Lung (tissue), 12 donors: ENCODE results near the gene CATSPER4. TPM values are rescaled to one million over a fixed set of nuclear protein-coding genes. Genes with fewer than 3 reads are reported as not detected.

Experiments
- ATAC-seq: fragments of 200-7000 bp; cut with Tn5 transposase; one replicate; pipeline ENCODE4 v1.9.1; 2020; ENCODE audit warnings: moderate number of reproducible peaks; ENCODE audit not compliant: insufficient read depth, low FRiP score
- DNase-seq, 3 donors: peaks; one replicate each; pipeline ENCODE4 v3.0.0-alpha.2; 2013 to 2017
- H3K27ac ChIP-seq, 2 donors: one replicate each; pipeline ENCODE4 v1.5.1; 2013; ENCODE audit warnings: mild to moderate bottlenecking in 2 of 2, moderate library complexity in 2 of 2, control low read depth in 1 of 2, inconsistent platforms in 1 of 2, low read depth in 1 of 2, low read length in 1 of 2
- H3K27me3 ChIP-seq, 3 donors: one replicate each; pipeline ENCODE4 v1.5.1; 2013; ENCODE audit warnings: low read length in 2 of 3; ENCODE audit not compliant: control insufficient read depth in 3 of 3, insufficient read depth in 3 of 3
- H3K36me3 ChIP-seq, 4 donors: one replicate each; pipeline ENCODE4 v1.5.1; 2013; ENCODE audit warnings: low read length in 4 of 4, mild to moderate bottlenecking in 1 of 4, moderate library complexity in 1 of 4; ENCODE audit not compliant: control insufficient read depth in 4 of 4, insufficient read depth in 4 of 4
- H3K4me1 ChIP-seq, 5 donors: one replicate each; pipeline ENCODE4 v1.5.1; 2013; ENCODE audit warnings: low read length in 5 of 5, mild to moderate bottlenecking in 2 of 5, moderate library complexity in 1 of 5; ENCODE audit not compliant: control insufficient read depth in 5 of 5, insufficient read depth in 5 of 5
- H3K4me3 ChIP-seq: one replicate; pipeline ENCODE4 v1.5.1; 2013; ENCODE audit warnings: mild to moderate bottlenecking, control low read depth, moderate library complexity
- H3K9ac ChIP-seq, 2 donors: one replicate each; pipeline ENCODE4 v1.5.1; 2013; ENCODE audit warnings: low read length in 2 of 2, control low read depth in 1 of 2; ENCODE audit not compliant: insufficient read depth in 1 of 2
- H3K9me3 ChIP-seq, 4 donors: one replicate each; pipeline ENCODE4 v1.5.1; 2013; ENCODE audit warnings: low read length in 3 of 4, mild to moderate bottlenecking in 1 of 4, moderate library complexity in 1 of 4; ENCODE audit not compliant: control insufficient read depth in 4 of 4, insufficient read depth in 3 of 4
- WGBS, 2 donors: extraction: QIAGEN DNeasy Blood & Tissue Kit; methylation state at CpG; one replicate each; pipeline ENCODE4 v1.1.7; 2013; 5-methylcytosine and 5-hydroxymethylcytosine counted together
- polyA plus RNA-seq, 2 donors: library from polyadenylated mRNA; stranded (reverse); fragments of 200-250 nt; gene quantifications; one replicate each; pipeline ENCODE4 v1.2.1, GENCODE V29; 2013
- total RNA-seq, 2 donors: library from RNA; depleted of rRNA in 1 of 2; stranded (reverse); fragments of >200 nt in 1 of 2; gene quantifications; one replicate each; pipeline ENCODE4 v1.2.1, GENCODE V29; 2014 to 2021
- TF ChIP-seq, protein P1 (sequence below): IDR thresholded peaks from 2 replicates; pipeline ENCODE4 v1.5.1; 2012; ENCODE audit warnings: mild to moderate bottlenecking; ENCODE audit errors: control extremely low read depth, extremely low read depth
- donor health status: control.
- donor health status: control.
- donor health status: Bipolar disorder and iron deficiency.
- donor health status: healthy.
- donor health status: DM: yes; HTN: yes; CAD: no.

Gene CATSPER4
- total and polyA plus RNA-seq, 4 donors = not detected

DNA sequence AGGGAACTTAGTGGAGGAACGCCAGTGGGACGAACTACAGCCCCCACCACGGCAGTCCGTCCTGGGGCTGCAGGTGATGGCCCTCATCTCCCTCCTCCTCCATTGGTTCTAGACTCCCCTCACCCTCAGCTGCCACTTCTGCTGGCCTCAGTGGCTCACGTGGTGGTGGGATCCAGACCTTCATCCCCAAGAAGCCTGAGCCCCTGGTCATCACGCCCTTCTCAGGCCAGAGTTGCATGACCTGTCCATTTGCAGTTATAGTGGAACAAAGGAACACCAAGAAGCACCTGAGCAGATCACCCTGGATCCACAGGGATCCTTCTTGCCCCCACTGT lies 44.5 kb upstream of the CATSPER4 start:
- H3K9me3 ChIP-seq = no peaks in the 10 kb centered on the region
- no peak for DNase-seq
- peaks cover 0 to 2% (median 0%) of the 10 kb centered on the region in 5 donors for H3K4me1 ChIP-seq
- 57 to 79% methylated on average over 6 of the region's 6 CpGs for WGBS, 2 donors
- H3K9ac ChIP-seq = no peak overlapping the region
- no peak overlapping the region for H3K27ac ChIP-seq
- H3K27me3 ChIP-seq = no peaks in the 10 kb centered on the region
- no peak for ATAC-seq
- H3K36me3 ChIP-seq = no peaks in the 10 kb centered on the region
- TF ChIP-seq, protein P1, sequence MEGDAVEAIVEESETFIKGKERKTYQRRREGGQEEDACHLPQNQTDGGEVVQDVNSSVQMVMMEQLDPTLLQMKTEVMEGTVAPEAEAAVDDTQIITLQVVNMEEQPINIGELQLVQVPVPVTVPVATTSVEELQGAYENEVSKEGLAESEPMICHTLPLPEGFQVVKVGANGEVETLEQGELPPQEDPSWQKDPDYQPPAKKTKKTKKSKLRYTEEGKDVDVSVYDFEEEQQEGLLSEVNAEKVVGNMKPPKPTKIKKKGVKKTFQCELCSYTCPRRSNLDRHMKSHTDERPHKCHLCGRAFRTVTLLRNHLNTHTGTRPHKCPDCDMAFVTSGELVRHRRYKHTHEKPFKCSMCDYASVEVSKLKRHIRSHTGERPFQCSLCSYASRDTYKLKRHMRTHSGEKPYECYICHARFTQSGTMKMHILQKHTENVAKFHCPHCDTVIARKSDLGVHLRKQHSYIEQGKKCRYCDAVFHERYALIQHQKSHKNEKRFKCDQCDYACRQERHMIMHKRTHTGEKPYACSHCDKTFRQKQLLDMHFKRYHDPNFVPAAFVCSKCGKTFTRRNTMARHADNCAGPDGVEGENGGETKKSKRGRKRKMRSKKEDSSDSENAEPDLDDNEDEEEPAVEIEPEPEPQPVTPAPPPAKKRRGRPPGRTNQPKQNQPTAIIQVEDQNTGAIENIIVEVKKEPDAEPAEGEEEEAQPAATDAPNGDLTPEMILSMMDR = no peak
- H3K4me3 ChIP-seq = no peak overlapping the region

DNA sequence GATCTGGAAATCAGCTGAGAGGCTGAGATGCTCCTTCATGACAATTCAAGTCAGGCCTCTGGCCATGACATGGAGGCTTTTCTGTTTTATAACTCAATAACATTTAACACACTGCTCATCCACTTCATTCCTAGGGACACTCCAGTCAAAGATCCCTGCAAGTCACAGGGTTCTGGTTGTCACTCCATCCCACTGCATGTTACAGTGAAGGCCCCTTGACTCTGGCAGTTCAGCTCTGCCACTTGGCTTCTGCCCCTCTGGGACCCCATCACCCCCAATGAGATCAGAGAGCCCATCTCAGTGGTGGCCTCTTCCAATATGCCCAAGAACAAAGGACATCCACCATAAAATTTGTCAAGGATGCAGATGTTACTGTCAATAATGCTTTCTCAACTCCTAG lies 41.5 kb upstream of the CATSPER4 start:
- Histone ChIP-seq H3K27me3 (no peaks in the 10 kb centered on the region), H3K4me1 (peaks cover 0 to 2% (median 0%) of the 10 kb centered on the region in 5 donors), H3K9ac (no peak overlapping the region), H3K9me3 (no peaks in the 10 kb centered on the region), H3K36me3 (no peaks in the 10 kb centered on the region), H3K4me3 (no peak overlapping the region), H3K27ac (no peak overlapping the region)
- DNase-seq (no peak), ATAC-seq (no peak)
- TF ChIP-seq, protein P1 = no peak

DNA sequence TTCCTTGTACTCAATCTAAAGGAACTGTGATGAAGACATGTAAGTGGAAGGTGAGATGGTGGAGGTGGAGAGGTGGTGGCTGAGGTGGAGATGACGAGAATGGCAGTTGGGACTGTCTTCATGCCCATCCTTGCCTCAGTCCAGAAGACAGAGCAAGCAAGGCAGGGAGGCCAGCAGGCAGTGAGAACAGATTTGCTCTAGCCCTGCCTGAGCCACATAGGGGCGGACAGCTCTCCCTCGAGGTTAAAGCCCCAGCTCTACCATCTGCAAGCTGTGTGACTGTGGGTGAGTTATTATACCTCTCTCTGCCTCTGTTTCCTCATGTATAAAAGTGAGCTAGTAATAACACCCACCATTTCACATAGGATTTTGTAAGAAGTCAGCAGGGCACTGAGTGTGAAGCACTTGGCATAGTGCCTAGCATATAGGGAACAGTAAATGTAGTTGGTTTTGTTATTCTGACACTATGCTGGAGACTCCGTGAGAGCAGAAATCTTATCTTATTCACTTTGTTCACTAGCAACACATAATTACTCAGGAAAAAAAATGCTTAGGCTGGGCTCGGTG lies 36.4 kb upstream of the CATSPER4 start:
- Histone ChIP-seq H3K27ac (peak overlapping the region in 1 of 2 donors; percentile 10), H3K9me3 (no peaks in the 10 kb centered on the region), H3K27me3 (no peaks in the 10 kb centered on the region), H3K9ac (no peak overlapping the region), H3K36me3 (no peaks in the 10 kb centered on the region), H3K4me3 (no peak overlapping the region), H3K4me1 (peaks cover 0 to 29% (median 3%) of the 10 kb centered on the region in 5 donors)
- TF ChIP-seq, protein P1 = no peak
- ATAC-seq (no peak), DNase-seq (peak; percentile 17 to 69 (median 66))
- 57 to 65% methylated on average over 5 of the region's 5 CpGs for WGBS, 2 donors

DNA sequence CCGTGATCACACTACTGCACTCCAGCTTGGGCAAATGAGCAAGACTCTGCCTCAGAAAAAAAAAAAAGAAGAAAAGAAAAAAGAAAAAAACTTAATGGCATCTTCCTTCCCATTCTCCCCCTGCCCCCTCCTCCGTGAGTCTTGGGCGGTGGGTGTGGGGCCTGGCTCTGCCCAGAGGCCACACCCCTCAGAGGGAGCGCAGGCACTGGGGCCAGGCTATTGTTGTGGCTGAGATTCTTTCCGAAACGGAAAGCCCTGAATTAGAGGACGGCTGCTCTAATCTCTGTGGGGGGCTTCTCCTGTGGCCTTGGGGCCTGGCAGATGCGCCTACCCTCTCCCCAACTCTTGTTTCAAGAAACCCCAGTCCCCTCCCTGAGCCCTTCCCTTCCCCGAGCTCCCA lies 35.7 kb upstream of the CATSPER4 start:
- no peak for ATAC-seq

More for the DNA sequence above, 35.7 kb upstream of the CATSPER4 start:
- H3K27ac ChIP-seq = peak overlapping the region in 1 of 2 donors; percentile 5
- DNase-seq = peak; percentile 30 to 49 (median 40)
- H3K27me3 ChIP-seq = no peaks in the 10 kb centered on the region
- H3K9ac ChIP-seq = no peak overlapping the region
- 36 to 43% methylated on average over 9 of the region's 9 CpGs for WGBS, 2 donors
- TF ChIP-seq, protein P1 = no peak
- H3K36me3 ChIP-seq = no peaks in the 10 kb centered on the region
- no peak overlapping the region for H3K4me3 ChIP-seq
- H3K9me3 ChIP-seq = no peaks in the 10 kb centered on the region
- H3K4me1 ChIP-seq = peaks cover 0 to 36% (median 3%) of the 10 kb centered on the region in 5 donors
